IPS DF 19.7 (cell line): ENCODE measurements around the gene MTHFSD.

ENCODE experiments used
- DNase-seq: peaks from one replicate; pipeline ENCODE4 v3.0.0-alpha.2; 2013; ENCODE audit warnings: low read depth, low spot score

The MTHFSD gene

GRCh38 chr16:86490859-86491639 is 64.0 kb downstream of the MTHFSD start:
- DNase-seq: no peak

DNA sequence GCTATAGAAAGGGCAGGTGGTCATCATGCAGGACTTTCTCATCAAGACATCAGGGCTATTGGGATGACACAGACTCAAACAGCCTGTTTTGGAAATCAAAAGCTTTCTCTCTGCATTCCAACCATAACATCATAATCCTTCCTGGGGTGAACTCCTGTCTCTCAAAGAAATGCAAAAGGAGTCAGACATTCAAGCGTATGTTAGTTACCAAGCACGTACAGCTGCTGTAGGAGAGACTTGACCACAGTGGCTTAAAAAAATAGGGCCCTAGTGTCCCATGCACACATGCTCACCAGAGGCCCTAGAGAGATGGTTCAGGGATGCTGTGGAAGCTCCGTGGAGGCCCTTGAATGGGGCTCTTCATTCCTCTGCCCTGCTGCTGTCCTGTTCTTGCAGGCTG is 69.3 kb downstream of the MTHFSD start:
- no peak for DNase-seq

GRCh38 chr16:86484240-86484639 is 70.8 kb downstream of the MTHFSD start:
- no peak for DNase-seq

DNA sequence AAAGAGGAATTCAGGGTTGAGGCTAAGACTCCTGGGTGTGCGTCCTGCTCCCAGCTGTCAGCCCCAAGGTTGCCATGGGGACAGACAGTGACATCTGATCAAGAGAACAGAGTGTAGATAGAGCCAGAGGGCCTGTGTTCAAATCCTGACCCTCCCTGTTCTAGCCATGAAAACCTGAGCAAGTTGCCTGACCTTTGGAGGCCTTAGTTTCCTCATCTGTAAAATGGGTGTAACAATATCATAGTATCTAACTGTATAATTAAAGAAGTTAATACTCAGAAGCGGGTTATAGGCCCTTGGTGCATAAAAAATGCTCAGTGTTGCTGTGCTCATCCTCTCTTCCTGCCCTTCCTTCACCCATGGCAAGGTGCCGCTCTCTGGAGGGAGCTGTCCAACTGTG is 73.4 kb downstream of the MTHFSD start:
- no peak for DNase-seq

- no peak for DNase-seq
Measured at GRCh38 chr16:86480444-86480843, 74.6 kb downstream of the MTHFSD start.
